H54 (cell line): ENCODE measurements around the gene MAP3K21.
A peak's percentile ranks its signal among the peaks of the same experiment; 100 is the strongest.

ENCODE experiments used
- DNase-seq: peaks from one replicate; pipeline ENCODE4 v3.0.0; 2011; ENCODE audit warnings: low spot score, mixed read lengths; ENCODE audit not compliant: insufficient read length
- FAIRE-seq: peaks from 3 replicates; lab custom pipeline; 2011; peaks lifted over from hg19 to GRCh38; lab: Jason Lieb, UNC
- POLR2A ChIP-seq: IDR thresholded peaks from 2 replicates; pipeline ENCODE4 v1.6.1; 2011; ENCODE audit warnings: low read depth, mild to moderate bottlenecking, low read length

The MAP3K21 gene

DNA sequence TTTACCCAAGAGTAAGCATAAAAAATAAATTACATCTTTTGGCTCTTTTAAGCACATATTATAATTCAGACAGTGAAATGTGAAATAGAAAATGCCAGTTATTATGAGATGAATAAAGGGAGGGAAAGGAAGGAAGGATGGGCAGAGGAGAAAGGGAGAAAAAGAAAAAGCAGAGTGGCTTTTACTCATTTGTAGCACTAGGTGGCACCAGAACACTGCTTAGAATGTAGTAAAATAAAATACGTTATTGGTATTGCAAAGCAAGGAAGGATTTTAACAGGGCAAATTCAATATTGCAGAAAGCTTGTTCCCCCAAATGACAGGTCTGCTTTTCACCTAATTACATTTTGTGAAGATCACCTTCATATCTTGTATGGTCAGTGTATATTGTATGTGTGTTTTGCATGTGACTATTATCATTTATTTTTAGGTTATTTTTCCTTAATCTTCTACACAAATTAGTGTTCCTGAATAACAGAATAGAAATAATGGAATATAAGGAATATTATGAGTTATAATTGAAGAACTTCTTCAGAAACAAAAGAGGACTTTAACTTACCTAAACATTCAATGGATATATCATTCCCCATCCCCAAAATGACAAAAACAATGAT, 22.9 kb upstream of the MAP3K21 start:
- no peak for TF ChIP-seq POLR2A
- DNase-seq (no peak), FAIRE-seq (peak; percentile 48)

DNA sequence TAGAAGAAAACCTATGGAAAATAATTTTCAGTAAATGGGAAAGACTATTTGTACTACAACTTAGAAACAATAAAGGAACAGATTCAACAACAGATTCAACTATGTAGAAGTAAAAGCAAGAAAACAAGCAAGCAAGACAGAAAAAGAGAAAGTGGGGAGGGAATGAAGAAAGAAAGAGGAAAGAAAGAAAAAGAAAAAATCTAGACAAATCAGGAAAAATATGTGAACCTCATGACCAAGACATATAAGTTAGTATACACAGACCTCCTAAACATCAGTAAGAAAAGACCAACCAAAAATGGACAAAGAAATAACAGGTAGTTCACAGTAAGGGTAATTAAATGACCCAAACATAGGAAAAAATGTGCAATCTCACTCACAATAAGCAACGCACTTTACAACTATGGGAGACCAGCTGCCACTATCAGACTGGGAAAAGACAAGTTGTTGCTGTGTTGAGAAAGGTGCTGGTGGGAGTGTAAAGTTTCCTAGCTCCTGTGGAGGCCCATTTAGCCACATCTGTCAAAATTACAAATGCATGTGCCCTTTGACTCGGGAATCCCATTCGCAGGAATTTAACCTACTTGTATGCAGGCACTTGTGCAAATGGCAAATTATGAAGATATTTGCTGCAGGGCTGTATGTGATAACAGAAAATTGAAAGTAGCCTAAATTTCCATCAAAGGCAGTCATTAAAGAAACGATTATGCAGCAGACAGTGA, 13.9 kb upstream of the MAP3K21 start:
- no peak for DNase-seq
- peak; percentile 36 for FAIRE-seq
- TF ChIP-seq POLR2A, result no peak

- FAIRE-seq (no peak), DNase-seq (no peak)
- TF ChIP-seq POLR2A, result no peak
These were observed 11.7 kb upstream of the MAP3K21 start for GRCh38 chr1:233315718-233316301.

- TF ChIP-seq POLR2A, result no peak
- DNase-seq, result no peak
- no peak for FAIRE-seq
These were observed 11.1 kb upstream of the MAP3K21 start for GRCh38 chr1:233316473-233316872.

DNA sequence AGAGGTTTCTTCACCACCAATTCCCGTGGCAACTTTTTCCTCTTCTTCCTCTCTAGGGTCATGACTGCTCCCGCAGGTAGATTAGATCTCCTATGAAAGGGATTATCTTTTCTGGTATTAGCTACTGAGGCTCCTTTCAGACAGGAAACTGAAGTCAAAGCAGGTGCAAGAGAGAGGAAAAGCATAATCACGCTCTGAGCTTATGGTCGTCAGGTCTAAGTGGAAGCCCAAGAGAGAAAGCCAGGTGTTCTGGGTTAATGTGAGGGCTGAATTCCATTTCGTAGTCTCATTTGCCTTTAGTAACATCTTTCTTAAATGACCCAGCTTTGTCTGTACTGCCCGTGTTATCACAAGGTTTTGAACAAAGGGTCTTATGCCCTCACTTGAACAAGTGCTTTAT, 8.3 kb upstream of the MAP3K21 start:
- TF ChIP-seq POLR2A, result no peak

GRCh38 chr1:233320023-233320422, 7.5 kb upstream of the MAP3K21 start:
- no peak for DNase-seq
- no peak for FAIRE-seq
- no peak for TF ChIP-seq POLR2A

More for the DNA sequence above, 8.3 kb upstream of the MAP3K21 start:
- DNase-seq, result no peak
- no peak for FAIRE-seq

DNA sequence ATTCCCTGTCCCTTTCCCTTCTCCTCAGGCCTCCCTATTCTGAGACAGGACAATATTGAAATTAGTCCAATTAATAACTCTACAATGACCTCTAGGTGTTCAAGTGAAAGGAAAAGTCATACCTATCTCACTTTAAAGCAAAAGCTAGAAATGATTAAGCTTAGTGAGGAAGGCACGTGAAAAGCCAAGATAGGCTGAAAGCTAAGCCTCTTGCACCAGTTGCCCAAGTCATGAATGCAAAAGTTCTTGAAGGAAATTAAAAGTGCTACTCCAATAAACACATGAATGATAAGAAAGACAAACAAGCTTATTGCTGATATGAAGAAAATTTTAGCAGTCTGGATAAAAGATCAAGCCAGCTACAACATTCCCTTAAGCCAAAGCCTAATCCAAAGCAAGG, 3.8 kb upstream of the MAP3K21 start:
- FAIRE-seq (no peak), DNase-seq (no peak)
- no peak for TF ChIP-seq POLR2A

DNA sequence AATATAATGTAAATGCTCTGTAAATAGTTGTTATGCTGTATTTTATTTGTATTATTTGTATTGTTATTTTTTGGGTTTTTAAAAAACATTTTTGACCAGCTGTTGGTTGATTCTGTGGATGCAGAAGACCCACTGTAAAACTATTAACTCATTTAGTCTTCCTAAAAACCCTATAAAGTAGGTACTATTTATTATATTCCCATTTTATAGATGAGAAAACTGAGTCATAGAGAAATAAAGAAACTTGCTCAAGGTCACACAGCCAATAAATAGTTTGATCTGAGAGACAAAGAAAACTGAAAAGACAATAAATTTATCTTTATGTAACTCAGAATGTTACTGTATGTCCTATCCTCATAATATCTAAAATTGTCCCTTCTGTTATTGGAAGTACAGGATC, 1.2 kb upstream of the MAP3K21 start:
- TF ChIP-seq POLR2A, result no peak
- no peak for FAIRE-seq
- no peak for DNase-seq

DNA sequence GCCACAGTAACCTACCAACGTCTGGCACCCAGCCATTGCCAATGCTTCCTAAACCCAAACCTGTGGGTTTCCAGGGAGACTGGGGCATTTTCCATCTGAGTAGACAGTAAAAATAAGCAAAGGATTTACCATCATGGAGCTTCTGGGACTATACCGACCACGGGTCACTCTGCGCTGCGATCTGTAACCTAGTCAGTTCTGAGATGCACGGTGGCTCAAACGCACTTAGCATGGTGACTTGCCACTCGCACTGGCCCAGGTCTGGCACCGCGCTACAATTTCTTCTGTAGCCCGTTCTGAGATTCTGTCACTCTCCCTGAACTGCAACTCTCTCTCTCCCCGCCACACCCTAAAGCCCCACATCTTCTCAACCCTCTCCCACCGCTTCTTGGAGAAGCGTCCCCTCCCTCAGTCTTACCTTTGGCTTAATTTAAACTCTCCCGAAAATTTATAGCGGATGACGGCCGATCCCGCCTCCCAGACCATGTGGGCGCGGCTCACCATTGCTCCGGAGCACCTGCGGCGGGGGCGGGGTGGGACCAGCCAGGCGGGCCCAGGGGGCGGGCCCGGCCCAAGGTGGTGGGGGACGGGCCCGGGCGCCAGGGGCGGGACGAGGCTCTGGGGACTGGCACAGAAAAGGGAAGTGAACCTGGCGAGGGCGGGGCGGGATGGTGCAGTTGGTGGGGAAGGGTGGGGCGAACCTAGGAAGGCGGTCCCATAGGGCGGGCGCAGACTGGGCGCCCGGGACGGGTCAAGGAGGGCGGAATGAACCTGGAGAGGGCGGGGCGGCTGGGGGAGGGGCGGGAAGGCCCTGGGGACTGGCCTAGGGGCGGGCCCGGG, 493 bp upstream of the MAP3K21 start:
- TF ChIP-seq POLR2A, result no peak
- peak; percentile 87 for DNase-seq
- FAIRE-seq, result no peak

GRCh38 chr1:233328142-233328921, 808 bp downstream of the MAP3K21 start:
- no peak for TF ChIP-seq POLR2A
- FAIRE-seq (no peak), DNase-seq (peak; percentile 23)

DNA sequence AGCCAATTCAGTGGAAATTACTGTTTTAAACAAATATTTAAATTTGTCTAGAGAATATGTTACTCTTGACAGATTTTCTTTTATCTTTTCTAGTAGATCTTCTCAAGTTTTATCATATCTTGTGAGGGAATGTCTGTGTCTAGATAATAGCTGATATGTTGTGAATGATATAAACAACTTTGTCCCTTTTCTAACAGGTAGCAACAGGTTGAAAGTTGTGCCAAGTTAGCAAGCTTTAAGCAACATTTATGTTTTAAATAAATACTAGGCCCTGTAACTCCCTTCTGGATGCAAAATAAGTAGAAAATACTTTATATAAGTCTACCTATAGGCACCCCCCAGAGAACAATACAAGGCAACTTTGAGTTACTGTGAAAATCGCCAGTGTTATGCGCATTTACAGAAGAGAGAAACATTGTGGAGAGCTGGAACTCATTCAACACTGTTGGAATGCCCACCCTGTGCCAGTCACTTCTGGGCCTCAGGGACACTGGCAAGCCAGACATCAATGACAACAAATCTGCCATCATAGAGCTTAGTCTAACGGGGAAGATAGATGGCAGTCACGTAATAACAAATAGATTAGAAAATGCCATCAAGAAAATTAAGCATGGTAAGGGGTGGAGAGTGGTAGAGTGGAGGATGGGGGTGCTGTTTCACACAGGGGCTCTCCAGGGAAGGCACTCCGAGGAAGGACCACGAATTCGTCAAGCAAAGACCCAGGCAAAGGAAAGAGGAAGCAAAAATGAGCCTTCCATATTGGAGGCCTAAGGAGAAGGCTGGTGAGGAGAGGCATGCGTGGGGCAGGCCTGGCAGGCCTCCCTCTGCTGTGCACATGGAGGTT, 4.4 kb downstream of the MAP3K21 start:
- DNase-seq (no peak), FAIRE-seq (no peak)
- no peak for TF ChIP-seq POLR2A

- no peak for TF ChIP-seq POLR2A
- DNase-seq (no peak), FAIRE-seq (no peak)
These were observed 5.6 kb downstream of the MAP3K21 start for GRCh38 chr1:233333086-233333485.

DNA sequence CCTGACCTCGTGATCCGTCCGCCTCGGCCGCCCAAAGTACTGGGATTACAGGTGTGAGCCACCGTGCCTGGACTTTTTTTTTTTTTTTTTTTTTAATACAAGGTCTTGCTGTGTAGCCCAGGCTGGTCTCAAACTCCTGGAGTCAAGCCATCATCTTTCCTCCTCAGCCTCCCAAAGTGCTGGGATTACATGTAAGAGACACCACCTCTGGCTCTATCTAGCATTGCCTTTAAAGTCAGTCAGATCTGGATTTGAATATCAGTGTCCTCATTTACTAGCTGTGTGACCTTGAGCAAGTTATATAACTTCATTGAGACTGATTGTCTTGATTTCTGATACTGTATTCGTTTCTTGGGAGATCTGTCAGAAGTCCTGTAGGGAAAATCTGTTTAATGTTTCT, 6.6 kb downstream of the MAP3K21 start:
- DNase-seq (no peak), FAIRE-seq (no peak)
- no peak for TF ChIP-seq POLR2A
